ENCODE measurements around the gene SCN9A. TPM values are rescaled to one million over a fixed set of nuclear protein-coding genes. Genes with fewer than 3 reads are reported as not detected.
"Not testable (repeated sequence)": the region's sequence is repeated elsewhere in the genome, so short reads cannot be mapped to it uniquely, and the experiment has no call there.

Gene SCN9A
- polyA plus RNA-seq, 4 donors: 1.6 to 2.7 (median 1.9) TPM

GRCh38 chr2:166337932-166338331, 37.8 kb downstream of the SCN9A start:
- DNase-seq (ENCODE audit: low read depth in 4 of 4, low spot score in 3 of 4): no peak

GRCh38 chr2:166335284-166335683, 40.5 kb downstream of the SCN9A start:
- DNase-seq (ENCODE audit: low read depth in 4 of 4, low spot score in 3 of 4): no peak

GRCh38 chr2:166334805-166335204, 40.9 kb downstream of the SCN9A start:
- no peak for DNase-seq (ENCODE audit: low read depth in 4 of 4, low spot score in 3 of 4)

- no peak for DNase-seq (ENCODE audit: low read depth in 4 of 4, low spot score in 3 of 4)
Observed at GRCh38 chr2:166333801-166334200, 41.9 kb downstream of the SCN9A start.

GRCh38 chr2:166332106-166332505, 43.6 kb downstream of the SCN9A start:
- DNase-seq (ENCODE audit: low read depth in 4 of 4, low spot score in 3 of 4): no peak

- no peak for DNase-seq (ENCODE audit: low read depth in 4 of 4, low spot score in 3 of 4)
Observed at GRCh38 chr2:166331468-166331867, 44.3 kb downstream of the SCN9A start.

GRCh38 chr2:166329465-166329864, 46.3 kb downstream of the SCN9A start:
- no peak for DNase-seq (ENCODE audit: low read depth in 4 of 4, low spot score in 3 of 4)

GRCh38 chr2:166328147-166328546, 47.6 kb downstream of the SCN9A start:
- no peak for DNase-seq (ENCODE audit: low read depth in 4 of 4, low spot score in 3 of 4)

GRCh38 chr2:166321076-166321475, 54.7 kb downstream of the SCN9A start:
- DNase-seq (ENCODE audit: low read depth in 4 of 4, low spot score in 3 of 4): no peak

- no peak for DNase-seq (ENCODE audit: low read depth in 4 of 4, low spot score in 3 of 4)
Observed at GRCh38 chr2:166314022-166314759, 61.6 kb downstream of the SCN9A start.

GRCh38 chr2:166312863-166313262, 62.9 kb downstream of the SCN9A start:
- DNase-seq (ENCODE audit: low read depth in 4 of 4, low spot score in 3 of 4): not testable (repeated sequence)

- DNase-seq (ENCODE audit: low read depth in 4 of 4, low spot score in 3 of 4): no peak
Observed at GRCh38 chr2:166307326-166307725, 68.4 kb downstream of the SCN9A start.

- DNase-seq (ENCODE audit: low read depth in 4 of 4, low spot score in 3 of 4): no peak
Observed at GRCh38 chr2:166304656-166305055, 71.1 kb downstream of the SCN9A start.

- no peak for DNase-seq (ENCODE audit: low read depth in 4 of 4, low spot score in 3 of 4)
Observed at GRCh38 chr2:166302036-166302435, 73.7 kb downstream of the SCN9A start.

GRCh38 chr2:166297951-166298350, 77.8 kb downstream of the SCN9A start:
- no peak for DNase-seq (ENCODE audit: low read depth in 4 of 4, low spot score in 3 of 4)

- no peak for DNase-seq (ENCODE audit: low read depth in 4 of 4, low spot score in 3 of 4)
Observed at GRCh38 chr2:166293984-166294383, 81.8 kb downstream of the SCN9A start.

- no peak for DNase-seq (ENCODE audit: low read depth in 4 of 4, low spot score in 3 of 4)
Observed at GRCh38 chr2:166285215-166285614, 90.5 kb downstream of the SCN9A start.

GRCh38 chr2:166284359-166284758, 91.4 kb downstream of the SCN9A start:
- DNase-seq (ENCODE audit: low read depth in 4 of 4, low spot score in 3 of 4): no peak

GRCh38 chr2:166282154-166282553, 93.6 kb downstream of the SCN9A start:
- DNase-seq (ENCODE audit: low read depth in 4 of 4, low spot score in 3 of 4): no peak

- DNase-seq (ENCODE audit: low read depth in 4 of 4, low spot score in 3 of 4): no peak
Observed at GRCh38 chr2:166278856-166279255, 96.9 kb downstream of the SCN9A start.

GRCh38 chr2:166270376-166270775, 105.4 kb downstream of the SCN9A start:
- DNase-seq (ENCODE audit: low read depth in 4 of 4, low spot score in 3 of 4): no peak

GRCh38 chr2:166269322-166269721, 106.4 kb downstream of the SCN9A start:
- no peak for DNase-seq (ENCODE audit: low read depth in 4 of 4, low spot score in 3 of 4)

GRCh38 chr2:166257859-166258258, 117.9 kb downstream of the SCN9A start:
- no peak for DNase-seq (ENCODE audit: low read depth in 4 of 4, low spot score in 3 of 4)

Measured in right renal pelvis (tissue), 4 donors.